ENCODE measurements around the gene HYAL3. TPM values are rescaled to one million over a fixed set of nuclear protein-coding genes. Genes with fewer than 3 reads are reported as not detected.

Gene HYAL3
- total RNA-seq, 2 experiments from 2014 or later = 3.3 to 4.1 TPM

GRCh38 chr3:50267280-50267913 is 31.8 kb downstream of the HYAL3 start:
- H3K4me1 Mint-ChIP-seq (ENCODE audit: low read depth) = peaks cover 3% of the 10 kb centered on the region
- H3K4me3 Mint-ChIP-seq = no peak overlapping the region
- peaks cover 15% of the 10 kb centered on the region for H3K27me3 Mint-ChIP-seq
- H3K36me3 Mint-ChIP-seq (ENCODE audit: low read depth) = no peaks in the 10 kb centered on the region
- no peak overlapping the region for H3K27ac Mint-ChIP-seq
- no peak for ATAC-seq
- no peaks in the 10 kb centered on the region for H3K9me3 Mint-ChIP-seq
- intact Hi-C loops (cut with micrococcal nuclease) = no loop called here
- CTCF ChIA-PET = interaction anchor here (0.7 to 3.3 kb wide), 5 partner anchors 21 to 76 kb away, joined by 3 to 16 read pairs (median 4); partner anchors contain the start of genes GNAI2 and GNAT1
- TF ChIP-seq CTCF (IDR thresholded peaks at IDR 0.05) = no peak
- POLR2A ChIA-PET = interaction anchor here (0.6 to 3.3 kb wide), 6 partner anchors 20 to 67 kb away, joined by 3 to 10 read pairs (median 4); partner anchors contain the start of genes HYAL3 and NAA80
- DNase-seq = no peak

- Mint-ChIP-seq H3K4me1 (ENCODE audit: low read depth) (no peaks in the 10 kb centered on the region), H3K27me3 (peaks cover 15% of the 10 kb centered on the region), H3K36me3 (ENCODE audit: low read depth) (no peaks in the 10 kb centered on the region), H3K4me3 (no peak overlapping the region), H3K9me3 (no peaks in the 10 kb centered on the region), H3K27ac (no peak overlapping the region)
- intact Hi-C loops (cut with micrococcal nuclease) = no loop called here
- ChIA-PET CTCF (interaction anchor here (0.7 to 3.3 kb wide), 4 partner anchors 31 to 76 kb away, joined by 3 to 16 read pairs (median 8); partner anchors contain the start of genes GNAI2 and GNAT1), POLR2A (interaction anchor here (0.8 to 3.3 kb wide), 5 partner anchors 19 to 40 kb away, joined by 3 to 10 read pairs (median 5); partner anchors contain the start of genes HYAL3 and NAA80)
- DNase-seq (no peak), ATAC-seq (no peak)
- no peak for TF ChIP-seq CTCF (IDR thresholded peaks at IDR 0.05)
These were observed 32.4 kb downstream of the HYAL3 start for GRCh38 chr3:50266836-50267235.

- intact Hi-C loops (cut with micrococcal nuclease) = no loop called here
- CTCF ChIA-PET = interaction anchor here (1.5 to 3.3 kb wide), 4 partner anchors 9 to 75 kb away, joined by 3 to 16 read pairs (median 9); partner anchors contain the start of gene GNAT1
- TF ChIP-seq CTCF (IDR thresholded peaks at IDR 0.05) = no peak
- Mint-ChIP-seq H3K27me3 (peaks cover 15% of the 10 kb centered on the region), H3K9me3 (no peaks in the 10 kb centered on the region), H3K36me3 (ENCODE audit: low read depth) (no peaks in the 10 kb centered on the region), H3K27ac (no peak overlapping the region), H3K4me1 (ENCODE audit: low read depth) (no peaks in the 10 kb centered on the region), H3K4me3 (no peak overlapping the region)
- DNase-seq = no peak
- ATAC-seq = no peak
- POLR2A ChIA-PET = interaction anchor here (2.4 to 3.3 kb wide), 2 partner anchors 19 to 39 kb away, joined by 9 to 10 read pairs; no protein-coding TSS in a partner anchor
These were observed 33.2 kb downstream of the HYAL3 start for GRCh38 chr3:50266017-50266416.

GRCh38 chr3:50265571-50265970 is 33.6 kb downstream of the HYAL3 start:
- Mint-ChIP-seq H3K4me3 (no peak overlapping the region), H3K27ac (no peak overlapping the region), H3K36me3 (ENCODE audit: low read depth) (no peaks in the 10 kb centered on the region), H3K4me1 (ENCODE audit: low read depth) (no peaks in the 10 kb centered on the region), H3K27me3 (peaks cover 15% of the 10 kb centered on the region), H3K9me3 (no peaks in the 10 kb centered on the region)
- no peak for ATAC-seq
- CTCF ChIA-PET = interaction anchor here (1.5 to 3.3 kb wide), 4 partner anchors 9 to 74 kb away, joined by 3 to 16 read pairs (median 9); partner anchors contain the start of gene GNAT1
- TF ChIP-seq CTCF (IDR thresholded peaks at IDR 0.05) = no peak
- no peak for DNase-seq
- intact Hi-C loops (cut with micrococcal nuclease) = no loop called here
- POLR2A ChIA-PET = interaction anchor here (1.3 to 3.3 kb wide), 3 partner anchors 9 to 38 kb away, joined by 4 to 10 read pairs (median 9); no protein-coding TSS in a partner anchor

Measured in activated CD8-positive, alpha-beta T cell treated with anti-CD3 and anti-CD28 coated beads for 36 hours (primary cell).